GM19328 (cell line): ENCODE data around the gene KRTAP10-6.
"Not testable (repeated sequence)": the region's sequence is repeated elsewhere in the genome, so short reads cannot be mapped to it uniquely, and the experiment has no call there.

Experiments used
- ATAC-seq: cut with Tn5 transposase; IDR thresholded peaks from one replicate; pipeline ENCODE4 v1.9.1; 2021; ENCODE audit warnings: mild to moderate bottlenecking, moderate library complexity; ENCODE audit not compliant: unreplicated experiment

The KRTAP10-6 gene

GRCh38 chr21:44592446-44593311 is at the start of gene KRTAP10-6:
Gene KRTAP10-6, minus strand, starts transcription at chr21:44592505. Its CDS starts 21 bp downstream, at chr21:44592484.
- ATAC-seq, result no peak

GRCh38 chr21:44640761-44641160 is 48.5 kb upstream of the KRTAP10-6 start:
- ATAC-seq, result no peak

GRCh38 chr21:44639331-44639655 is 47.0 kb upstream of the KRTAP10-6 start:
- no peak for ATAC-seq

- ATAC-seq, result not testable (repeated sequence)
Observed at GRCh38 chr21:44638506-44639330, 46.4 kb upstream of the KRTAP10-6 start.

- not testable (repeated sequence) for ATAC-seq
Observed at GRCh38 chr21:44637851-44638348, 45.6 kb upstream of the KRTAP10-6 start.

- no peak for ATAC-seq
Observed at GRCh38 chr21:44637018-44637850, 44.9 kb upstream of the KRTAP10-6 start, which contains the start of gene KRTAP10-10. Gene KRTAP10-10, plus strand, starts transcription at chr21:44637356. Its CDS starts 62 bp downstream, at chr21:44637418.

GRCh38 chr21:44636209-44637017 is 44.1 kb upstream of the KRTAP10-6 start:
- no peak for ATAC-seq

GRCh38 chr21:44632067-44632466 is 39.8 kb upstream of the KRTAP10-6 start:
- ATAC-seq, result no peak

- ATAC-seq, result no peak
Observed at GRCh38 chr21:44630440-44630839, 38.1 kb upstream of the KRTAP10-6 start.

- no peak for ATAC-seq
Observed at GRCh38 chr21:44628707-44629391, 36.5 kb upstream of the KRTAP10-6 start.

- not testable (repeated sequence) for ATAC-seq
Observed at GRCh38 chr21:44627831-44628233, 35.5 kb upstream of the KRTAP10-6 start.

- ATAC-seq, result not testable (repeated sequence)
Observed at GRCh38 chr21:44627181-44627822, 35.0 kb upstream of the KRTAP10-6 start.

GRCh38 chr21:44626673-44627143 is 34.4 kb upstream of the KRTAP10-6 start, which contains the start of gene KRTAP10-9:
Gene KRTAP10-9, plus strand, starts transcription at chr21:44627093. Its CDS starts 79 bp downstream, at chr21:44627172.
- ATAC-seq, result no peak

- no peak for ATAC-seq
Observed at GRCh38 chr21:44626262-44626661, 34.0 kb upstream of the KRTAP10-6 start.

- no peak for ATAC-seq
Observed at GRCh38 chr21:44625756-44626155, 33.5 kb upstream of the KRTAP10-6 start.

GRCh38 chr21:44623575-44623974 is 31.3 kb upstream of the KRTAP10-6 start:
- no peak for ATAC-seq

- ATAC-seq, result no peak
Observed at GRCh38 chr21:44619886-44620285, 27.6 kb upstream of the KRTAP10-6 start.

- ATAC-seq, result no peak
Observed at GRCh38 chr21:44618909-44619308, 26.6 kb upstream of the KRTAP10-6 start.
